GM23248 (cell line): ENCODE results near the gene CLEC18A.
"Not testable (repeated sequence)": the region's sequence is repeated elsewhere in the genome, so short reads cannot be mapped to it uniquely, and the experiment has no call there.

Experiments
- EZH2 ChIP-seq: fragments of 200-600 bp; sonication (generic); IDR thresholded peaks from 2 replicates; pipeline ENCODE4 v1.6.1; 2018; ENCODE audit warnings: antibody characterized with exemption, mild to moderate bottlenecking; ENCODE audit not compliant: insufficient read depth, poor library complexity, severe bottlenecking
- EZH2phosphoT487 ChIP-seq: fragments of 200-600 bp; sonication (generic); IDR thresholded peaks from 2 replicates; pipeline ENCODE4 v1.6.1; 2018; ENCODE audit warnings: antibody characterized with exemption, moderate library complexity, mild to moderate bottlenecking, low read depth; ENCODE audit not compliant: insufficient read depth

GRCh38 chr16:69999801-70000200, 48.7 kb downstream of the CLEC18A start:
- not testable (repeated sequence) for TF ChIP-seq EZH2, EZH2phosphoT487
